Measurements from ENCODE around the gene SLC22A1.

GRCh38 chr6:160198606-160199211, 77.1 kb downstream of the SLC22A1 start:
- TF ChIP-seq MXI1 (conservative IDR thresholded peaks at IDR 0.05; ENCODE audit: poor library complexity, severe bottlenecking), result no peak
- no peak for TF ChIP-seq CTCF (IDR thresholded peaks at IDR 0.05; ENCODE audit: poor library complexity, severe bottlenecking)
- no peak for TF ChIP-seq SMC3 (conservative IDR thresholded peaks at IDR 0.05; ENCODE audit: poor library complexity)
- no peak for TF ChIP-seq RAD21 (conservative IDR thresholded peaks at IDR 0.05)
- TF ChIP-seq REST (IDR thresholded peaks at IDR 0.05; ENCODE audit: borderline replicate concordance), result no peak
- no peak for TF ChIP-seq POLR2AphosphoS5 (IDR thresholded peaks at IDR 0.05)
- no peak for TF ChIP-seq EZH2 (IDR thresholded peaks at IDR 0.05; ENCODE audit: borderline replicate concordance, insufficient read depth, low read length, poor library complexity, severe bottlenecking)
- TF ChIP-seq EP300 (conservative IDR thresholded peaks at IDR 0.05; ENCODE audit: poor library complexity, severe bottlenecking), result no peak
- TF ChIP-seq TAF1 (IDR thresholded peaks at IDR 0.05; ENCODE audit: low read depth), result no peak
